CD14-positive monocyte (primary cell): ENCODE data around the gene ITK. TPM values are rescaled to one million over a fixed set of nuclear protein-coding genes. Genes with fewer than 3 reads are reported as not detected.
A peak's percentile ranks its signal among the peaks of the same experiment; 100 is the strongest.

Source experiments
- DNase-seq, 3 donors: peaks; one replicate each; pipeline ENCODE4 v3.0.0-alpha.2; 2011 to 2022
- H2AFZ ChIP-seq: 2 replicates; pipeline ENCODE4 v1.6.0; 2012; ENCODE audit warnings: mild to moderate bottlenecking, low read depth, low read length, inconsistent platforms; ENCODE audit not compliant: insufficient read depth, poor library complexity, severe bottlenecking
- H3K27ac ChIP-seq, 2 donors: 1 replicate in 1 of 2; 2 replicates in 1 of 2; pipeline ENCODE4 v1.5.1; 2012 to 2013; ENCODE audit warnings: low read length in 2 of 2, control low read depth in 1 of 2, inconsistent platforms in 1 of 2, low read depth in 1 of 2, mild to moderate bottlenecking in 1 of 2
- H3K27me3 ChIP-seq, 2 donors: one replicate each; pipeline versions ENCODE4 v1.6.0 to v1.6.1; 2011 to 2013; ENCODE audit warnings: low read length in 2 of 2; ENCODE audit not compliant: control insufficient read depth in 2 of 2, insufficient read depth in 2 of 2
- H3K36me3 ChIP-seq, 2 donors: replicated peaks in 1 of 2; 1 replicate in 1 of 2; 2 replicates in 1 of 2; pipeline versions ENCODE4 v1.5.1 to v1.6.1; 2012 to 2013; ENCODE audit warnings: low read length in 2 of 2, control low read depth in 1 of 2, inconsistent platforms in 1 of 2, mild to moderate bottlenecking in 1 of 2; ENCODE audit not compliant: insufficient read depth in 2 of 2, control insufficient read depth in 1 of 2
- H3K4me1 ChIP-seq, 2 donors: 1 replicate in 1 of 2; 2 replicates in 1 of 2; pipeline versions ENCODE4 v1.5.1 to v1.6.1; 2012 to 2013; ENCODE audit warnings: low read length in 2 of 2, control low read depth in 1 of 2, inconsistent platforms in 1 of 2, mild to moderate bottlenecking in 1 of 2, moderate library complexity in 1 of 2; ENCODE audit not compliant: insufficient read depth in 2 of 2, control insufficient read depth in 1 of 2
- H3K4me2 ChIP-seq: replicated peaks from 2 replicates; pipeline ENCODE3; 2012; ENCODE audit warnings: low read length, moderate library complexity, mild to moderate bottlenecking; ENCODE audit not compliant: poor library complexity, severe bottlenecking; ENCODE audit errors: extremely low read depth
- H3K4me3 ChIP-seq, 3 experiments: fragments of 200-600 bp in 1 of 3; sonication (generic) in 1 of 3; replicated peaks in 1 of 3; 1 replicate in 2 of 3; 2 replicates in 1 of 3; pipeline ENCODE4 v1.5.1; 2011 to 2013; ENCODE audit warnings: low read length in 3 of 3, mild to moderate bottlenecking in 3 of 3, control low read depth in 2 of 3, low read depth in 2 of 3, inconsistent platforms in 1 of 3, moderate library complexity in 1 of 3
- H3K79me2 ChIP-seq: 2 replicates; pipeline ENCODE4 v1.6.0; 2012; ENCODE audit warnings: mild to moderate bottlenecking, control low read depth, inconsistent platforms, low read length, moderate library complexity; ENCODE audit not compliant: insufficient read depth
- H3K9ac ChIP-seq: 2 replicates; pipeline ENCODE4 v1.6.0; 2017; ENCODE audit warnings: low read length, mild to moderate bottlenecking; ENCODE audit not compliant: insufficient read depth, poor library complexity, severe bottlenecking
- H3K9me3 ChIP-seq, 2 donors: replicated peaks in 1 of 2; 1 replicate in 1 of 2; 2 replicates in 1 of 2; pipeline versions ENCODE4 v1.5.1 to v1.6.1; 2012 to 2013; ENCODE audit warnings: low read length in 2 of 2, control low read depth in 1 of 2; ENCODE audit not compliant: control insufficient read depth in 1 of 2, insufficient read depth in 1 of 2
- H4K20me1 ChIP-seq: 2 replicates; pipeline ENCODE4 v1.6.0; 2012; ENCODE audit warnings: mild to moderate bottlenecking, low read length, control low read depth, moderate library complexity; ENCODE audit not compliant: insufficient read depth
- H3K27ac Mint-ChIP-seq, 7 donors: one replicate each; pipeline ENCODE4 v1.8.0; 2020; ENCODE audit warnings: mild to moderate bottlenecking in 7 of 7, mixed read lengths in 7 of 7, moderate library complexity in 6 of 7, inconsistent platforms in 2 of 7
- H3K27me3 Mint-ChIP-seq, 3 donors: one replicate each; pipeline ENCODE4 v1.8.0; 2021 to 2022; ENCODE audit warnings: low read depth in 3 of 3, mild to moderate bottlenecking in 3 of 3, mixed read lengths in 3 of 3, moderate library complexity in 3 of 3, inconsistent platforms in 1 of 3
- H3K36me3 Mint-ChIP-seq, 2 donors: one replicate each; pipeline ENCODE4 v1.8.0; 2020; ENCODE audit warnings: mixed read lengths in 2 of 2, inconsistent platforms in 1 of 2, mild to moderate bottlenecking in 1 of 2
- H3K4me1 Mint-ChIP-seq: one replicate; pipeline ENCODE4 v1.8.0; 2020; ENCODE audit warnings: mild to moderate bottlenecking, mixed read lengths
- H3K4me3 Mint-ChIP-seq, 2 donors: one replicate each; pipeline ENCODE4 v1.8.0; 2020; ENCODE audit warnings: mild to moderate bottlenecking in 2 of 2, mixed read lengths in 2 of 2, moderate library complexity in 1 of 2
- H3K9me3 Mint-ChIP-seq, 7 donors: one replicate each; pipeline ENCODE4 v1.8.0; 2020 to 2022; ENCODE audit warnings: mixed read lengths in 7 of 7, mild to moderate bottlenecking in 6 of 7, moderate library complexity in 6 of 7, inconsistent platforms in 2 of 7
- CTCF ChIP-seq: fragments of 200-600 bp; IDR thresholded peaks from one replicate; pipeline ENCODE4 v1.8.0; 2022; ENCODE audit warnings: antibody characterized with exemption, mild to moderate bottlenecking
- WGBS: methylation state at CpG from one replicate; pipeline ENCODE4 v1.1.5; 2013; ENCODE audit warnings: missing lambda C conversion rate; ENCODE audit not compliant: insufficient coverage; 5-methylcytosine and 5-hydroxymethylcytosine counted together
- intact Hi-C, 2 donors: fragments of 100-400 bp; cut with micrococcal nuclease; formaldehyde crosslinking; loops; one replicate each; pipeline versions ENCODE4 v1.15.0 to v1.15.1; 2023
- polyA plus RNA-seq, 3 donors: library from polyadenylated mRNA; depleted of rRNA in 1 of 3; unstranded in 2 of 3; stranded (reverse) in 1 of 3; fragments of 300-500 nt in 2 of 3; fragments of >200 nt in 1 of 3; fragmentation: Illumina TruSeq in 2 of 3; gene quantifications; 1 replicate in 2 of 3; 2 replicates in 1 of 3; pipeline ENCODE4 v1.2.3, GENCODE V29; 2012 to 2021

Gene ITK
- polyA plus RNA-seq, 3 donors = 0.03 to 0.60 (median 0.39) TPM

- Histone ChIP-seq H3K79me2 (peaks cover 19% of the 10 kb centered on the region), H3K4me1 (peaks cover 31 to 43% of the 10 kb centered on the region in 2 donors), H3K9me3 (no peaks in the 10 kb centered on the region), H3K4me3 (no peak overlapping the region), H3K4me2 (no peak overlapping the region), H3K27me3 (no peaks in the 10 kb centered on the region), H3K27ac (peak overlapping the region in 1 of 2 donors; percentile 12), H2AFZ (peak overlapping the region; percentile 60), H3K36me3 (no peaks in the 10 kb centered on the region), H4K20me1 (no peaks in the 10 kb centered on the region), H3K9ac (no peak overlapping the region)
- intact Hi-C loops = no loop called here
- H3K9me3 Mint-ChIP-seq = no peaks in the 10 kb centered on the region
- peak overlapping the region in 4 of 7 donors; percentile 14 to 74 (median 32) for H3K27ac Mint-ChIP-seq
- no peak for TF ChIP-seq CTCF
- H3K4me3 Mint-ChIP-seq = peak overlapping the region in 1 of 2 donors; percentile 46
- H3K36me3 Mint-ChIP-seq = peaks cover 4 to 5% of the 10 kb centered on the region in 2 donors
- peaks cover 5 to 13% (median 7%) of the 10 kb centered on the region in 3 donors for H3K27me3 Mint-ChIP-seq
- peak in 1 of 3 donors; percentile 21 for DNase-seq
- H3K4me1 Mint-ChIP-seq = peaks cover 38% of the 10 kb centered on the region
- WGBS = 9% methylated on average over 2 of the region's 7 CpGs
These were observed 83.0 kb downstream of the ITK start for GRCh38 chr5:157263496-157264090.

- WGBS = 0% methylated on average over 57 of the region's 58 CpGs
- intact Hi-C loops = no loop called here
- Mint-ChIP-seq H3K27ac (peak within 1 kb of the TSS in 6 of 7 donors; percentile 74 to 94 (median 84)), H3K9me3 (peaks cover 0 to 2% (median 0%) of the 10 kb centered on the region in 7 donors), H3K4me1 (peaks cover 58% of the 10 kb centered on the region), H3K36me3 (peaks cover 4 to 16% of the 10 kb centered on the region in 2 donors), H3K27me3 (peaks cover 5 to 13% (median 7%) of the 10 kb centered on the region in 3 donors), H3K4me3 (peak within 1 kb of the TSS; percentile 91 to 92)
- Histone ChIP-seq H4K20me1 (no peaks in the 10 kb centered on the region), H3K4me3 (peak within 1 kb of the TSS; percentile 76 to 82 (median 78)), H3K27me3 (no peaks in the 10 kb centered on the region), H3K36me3 (no peaks in the 10 kb centered on the region), H3K9ac (peak within 1 kb of the TSS; percentile 68), H3K27ac (peak within 1 kb of the TSS in 1 of 2 donors; percentile 71), H3K4me2 (peak within 1 kb of the TSS; percentile 87), H2AFZ (peak within 1 kb of the TSS; percentile 91), H3K9me3 (no peaks in the 10 kb centered on the region), H3K79me2 (peaks cover 29% of the 10 kb centered on the region), H3K4me1 (peaks cover 51 to 65% of the 10 kb centered on the region in 2 donors)
- TF ChIP-seq CTCF = no peak
- peak in 2 of 3 donors; percentile 42 to 44 for DNase-seq
These were observed 85.2 kb downstream of the ITK start, which contains the start of gene CYFIP2 for GRCh38 chr5:157265714-157266285. CYFIP2 (plus strand) TSS chr5:157266123; CDS start chr5:157285362, 19,239 bp downstream.
